Right ventricle myocardium inferior (tissue), 1 donor: ENCODE data around the gene ARHGEF26. TPM values are rescaled to one million over a fixed set of nuclear protein-coding genes. Genes with fewer than 3 reads are reported as not detected.

Experiments
- ATAC-seq: fragments of 200-7000 bp; cut with Tn5 transposase; one replicate; pipeline ENCODE4 v1.9.1; 2020; ENCODE audit warnings: mild to moderate bottlenecking, moderate library complexity
- DNase-seq: peaks from one replicate; pipeline ENCODE4 v3.0.0; 2021; ENCODE audit errors: missing footprints
- intact Hi-C: fragments of 100-400 bp; cut with DNase I; formaldehyde crosslinking; loops from one replicate; pipeline ENCODE4 v1.11.0; 2022
- total RNA-seq: library from RNA; stranded (reverse); fragmentation: NEBNext Ultra II Directional; extraction: Animal tissue kit (Norgen Biotek cat#: 25700); gene quantifications from one replicate; pipeline ENCODE4 v1.2.1, GENCODE V29; 2021
- donor health status: DM: no; HTN: yes; CAD: no; lungs with severe emphysema.

The ARHGEF26 gene
- total RNA-seq, 1 donor from 2014 or later = 1.9 TPM

- intact Hi-C loops = no loop called here
- no peak for DNase-seq
- no peak for ATAC-seq
These were observed 8.9 kb upstream of the ARHGEF26 start for GRCh38 chr3:154112146-154112852.

DNA sequence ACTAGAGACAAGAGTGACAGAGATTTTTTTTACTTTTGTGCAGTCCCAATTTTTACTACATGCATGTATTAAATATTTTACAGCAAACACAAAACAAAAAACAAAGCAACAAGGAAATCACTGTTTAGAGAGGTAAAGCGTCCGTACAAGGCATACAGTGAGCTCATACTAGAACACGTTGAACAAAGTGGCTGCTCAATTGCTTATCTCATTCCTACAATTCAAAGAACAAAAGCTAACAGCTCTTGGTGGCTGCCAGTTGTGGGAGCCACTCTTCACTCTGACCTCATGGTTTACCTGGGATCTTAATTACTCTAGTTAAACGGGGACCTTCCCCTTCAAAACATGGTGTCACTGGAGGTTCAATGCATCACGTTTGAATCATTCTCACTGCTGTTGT, 7.6 kb upstream of the ARHGEF26 start:
- ATAC-seq (no peak), DNase-seq (no peak)
- intact Hi-C loops = no loop called here

- intact Hi-C loops = no loop called here
- ATAC-seq = no peak
- no peak for DNase-seq
These were observed 5.9 kb upstream of the ARHGEF26 start for GRCh38 chr3:154115332-154115731.

DNA sequence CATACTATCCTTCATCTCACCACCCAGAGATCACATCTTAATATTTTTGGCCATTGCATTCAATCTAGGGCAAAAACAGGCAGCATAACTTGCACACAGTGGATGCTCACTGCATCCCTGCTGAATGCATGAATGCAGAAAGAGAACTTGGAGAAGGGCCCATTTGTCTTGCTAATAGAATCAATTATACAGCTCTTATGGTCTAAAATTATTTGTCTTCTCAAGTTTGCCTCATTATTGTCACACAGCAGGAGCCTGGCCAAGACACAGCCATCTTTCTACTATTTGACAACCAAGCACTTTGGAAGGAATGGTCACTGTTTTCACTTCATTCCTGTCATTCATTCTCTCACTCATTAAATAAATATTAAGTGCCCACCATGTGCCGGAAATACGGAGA, 1.2 kb upstream of the ARHGEF26 start:
- ATAC-seq (no peak), DNase-seq (no peak)
- intact Hi-C loops = no loop called here

DNA sequence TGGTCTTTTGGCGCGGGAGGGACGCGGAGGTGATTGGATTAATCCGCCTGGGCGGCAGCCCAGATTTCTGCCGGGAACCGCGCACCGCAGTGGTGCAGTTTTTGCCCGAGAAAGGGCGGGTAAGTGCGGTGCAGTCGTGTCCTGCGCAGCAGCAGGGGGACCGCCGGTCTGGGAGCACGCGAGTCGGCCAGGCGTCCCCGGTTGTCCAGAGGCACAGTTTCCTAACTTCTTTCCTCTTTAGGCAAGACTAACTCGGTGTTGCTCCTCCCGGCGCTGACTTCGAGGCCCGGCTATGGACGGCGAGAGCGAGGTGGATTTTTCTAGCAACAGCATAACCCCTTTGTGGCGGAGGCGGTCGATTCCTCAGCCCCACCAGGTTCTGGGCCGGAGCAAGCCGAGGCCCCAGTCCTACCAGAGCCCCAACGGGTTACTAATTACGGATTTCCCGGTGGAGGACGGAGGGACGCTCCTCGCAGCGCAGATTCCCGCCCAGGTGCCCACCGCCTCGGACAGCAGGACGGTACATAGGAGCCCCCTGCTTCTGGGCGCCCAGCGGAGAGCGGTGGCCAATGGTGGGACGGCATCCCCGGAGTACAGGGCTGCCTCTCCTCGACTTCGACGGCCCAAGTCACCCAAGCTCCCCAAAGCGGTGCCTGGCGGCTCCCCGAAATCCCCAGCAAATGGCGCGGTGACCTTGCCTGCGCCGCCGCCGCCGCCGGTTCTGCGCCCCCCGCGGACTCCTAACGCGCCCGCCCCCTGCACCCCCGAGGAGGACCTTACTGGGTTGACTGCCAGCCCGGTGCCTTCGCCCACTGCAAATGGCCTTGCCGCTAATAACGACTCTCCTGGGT, 736 bp downstream of the ARHGEF26 start:
- ATAC-seq (peak; percentile 60), DNase-seq (peak; percentile 76)
- intact Hi-C loops = no loop called here

GRCh38 chr3:154122552-154122911, 1.3 kb downstream of the ARHGEF26 start:
- ATAC-seq (no peak), DNase-seq (no peak)
- intact Hi-C loops = no loop called here

DNA sequence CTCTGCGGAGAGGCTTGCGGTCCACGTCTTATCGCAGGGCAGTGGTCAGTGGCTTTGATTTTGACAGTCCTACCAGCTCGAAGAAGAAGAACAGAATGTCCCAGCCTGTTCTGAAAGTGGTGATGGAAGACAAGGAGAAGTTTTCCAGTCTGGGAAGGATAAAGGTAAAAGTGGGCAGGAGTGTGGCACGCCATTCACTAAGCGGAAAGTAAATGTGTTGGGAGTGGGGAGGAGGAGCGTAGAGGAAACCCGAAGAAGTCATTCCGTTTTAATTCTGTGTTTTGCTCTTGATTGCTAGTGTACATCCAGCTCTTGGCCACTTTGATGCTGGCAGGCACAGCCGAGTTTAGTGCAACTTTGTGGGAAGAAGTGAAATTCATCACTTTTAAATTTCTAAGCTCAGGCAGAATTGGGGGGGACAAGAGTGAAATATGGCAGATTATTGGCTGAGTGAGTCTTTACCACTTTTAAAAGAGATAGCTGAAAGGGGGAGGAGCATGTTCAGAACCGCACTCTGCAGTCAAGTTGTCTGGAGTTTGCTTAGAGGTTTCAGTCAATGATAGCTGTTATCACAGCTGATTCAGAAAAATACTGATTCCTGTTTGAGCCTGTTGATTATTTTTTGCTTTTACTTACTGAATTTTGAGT, 1.8 kb downstream of the ARHGEF26 start:
- intact Hi-C loops = no loop called here
- ATAC-seq (no peak), DNase-seq (no peak)

DNA sequence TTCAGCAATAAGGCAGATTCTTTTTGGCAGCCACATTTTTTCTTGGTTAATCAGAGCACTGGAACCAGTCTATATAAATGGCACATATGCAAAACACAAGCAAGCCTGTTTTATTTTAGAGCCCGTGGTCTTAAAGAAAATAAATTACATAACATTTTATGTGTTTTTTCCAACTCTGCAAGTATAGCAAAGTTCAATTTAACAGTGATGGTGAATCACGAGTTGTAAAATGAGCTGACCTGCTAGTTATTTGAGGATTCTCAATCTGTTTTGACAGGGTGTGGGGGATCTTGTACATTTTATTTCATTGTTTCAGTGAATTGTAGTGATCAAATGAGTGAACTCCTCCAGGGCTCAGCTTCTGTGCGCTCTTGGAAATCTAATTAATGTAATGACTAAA, 2.7 kb downstream of the ARHGEF26 start:
- intact Hi-C loops = no loop called here
- DNase-seq = no peak
- ATAC-seq = no peak

GRCh38 chr3:154125378-154126030, 4.3 kb downstream of the ARHGEF26 start:
- intact Hi-C loops = no loop called here
- DNase-seq (no peak), ATAC-seq (no peak)

DNA sequence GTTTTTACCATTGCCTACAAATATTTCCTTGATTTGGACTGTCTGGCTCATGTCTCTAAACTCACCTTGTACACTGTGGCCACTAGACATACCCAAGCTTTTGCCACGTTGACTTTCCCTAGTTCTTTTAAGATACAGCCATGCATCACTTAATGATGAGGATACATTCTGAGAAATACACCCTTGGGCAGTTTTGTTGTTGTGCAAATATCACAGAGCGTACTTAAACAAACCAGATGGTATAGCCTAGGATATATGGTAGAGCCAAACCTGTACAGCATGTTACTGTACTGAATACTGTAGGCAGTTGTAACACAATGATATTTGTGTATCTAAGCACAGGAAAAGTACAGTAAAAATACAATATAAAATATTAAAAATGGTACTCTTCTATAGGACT, 5.5 kb downstream of the ARHGEF26 start:
- intact Hi-C loops = no loop called here
- DNase-seq = no peak
- no peak for ATAC-seq

DNA sequence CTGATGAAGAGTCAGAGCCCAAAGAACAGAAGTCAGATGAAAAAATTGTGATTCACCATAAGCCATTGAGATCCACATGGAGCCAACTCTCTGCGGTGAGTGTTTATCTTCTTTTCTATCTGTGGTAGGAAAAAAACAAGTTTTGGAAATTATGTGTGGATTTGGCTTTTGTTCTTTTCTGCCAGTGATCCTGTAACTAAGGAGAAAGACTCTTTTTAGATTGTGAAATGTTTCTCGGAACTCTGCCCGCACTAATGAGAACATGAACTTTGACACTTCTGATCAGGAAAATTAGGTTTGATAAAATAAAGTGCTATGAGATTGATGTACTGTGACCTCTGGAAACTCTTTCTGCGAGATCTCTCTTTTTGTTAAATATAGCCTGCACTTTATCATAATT, 8.4 kb downstream of the ARHGEF26 start:
- DNase-seq = no peak
- intact Hi-C loops = no loop called here
- no peak for ATAC-seq

DNA sequence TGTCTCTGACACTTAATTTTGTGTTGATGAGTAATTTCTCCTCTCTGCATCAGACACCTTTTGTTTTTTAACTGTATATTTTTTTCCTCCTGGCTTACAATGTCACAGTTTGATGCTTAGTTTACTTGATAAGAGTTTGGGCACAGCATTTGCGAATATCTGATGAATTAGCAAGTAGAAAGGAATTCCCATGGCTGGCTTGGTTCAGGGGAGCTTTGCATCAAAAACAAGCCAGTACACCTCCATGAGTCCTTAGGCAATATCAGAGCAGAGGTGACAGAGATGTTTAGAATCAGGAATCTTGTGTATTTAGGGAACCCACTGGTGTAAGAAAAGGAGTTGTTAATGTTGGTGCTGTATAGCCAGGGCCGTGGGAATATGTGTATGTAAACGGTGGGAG, 9.3 kb downstream of the ARHGEF26 start:
- intact Hi-C loops = no loop called here

GRCh38 chr3:154131830-154132229, 10.6 kb downstream of the ARHGEF26 start:
- intact Hi-C loops = no loop called here
- ATAC-seq (no peak), DNase-seq (no peak)

More for the DNA sequence above, 9.3 kb downstream of the ARHGEF26 start:
- ATAC-seq = no peak
- DNase-seq = no peak

DNA sequence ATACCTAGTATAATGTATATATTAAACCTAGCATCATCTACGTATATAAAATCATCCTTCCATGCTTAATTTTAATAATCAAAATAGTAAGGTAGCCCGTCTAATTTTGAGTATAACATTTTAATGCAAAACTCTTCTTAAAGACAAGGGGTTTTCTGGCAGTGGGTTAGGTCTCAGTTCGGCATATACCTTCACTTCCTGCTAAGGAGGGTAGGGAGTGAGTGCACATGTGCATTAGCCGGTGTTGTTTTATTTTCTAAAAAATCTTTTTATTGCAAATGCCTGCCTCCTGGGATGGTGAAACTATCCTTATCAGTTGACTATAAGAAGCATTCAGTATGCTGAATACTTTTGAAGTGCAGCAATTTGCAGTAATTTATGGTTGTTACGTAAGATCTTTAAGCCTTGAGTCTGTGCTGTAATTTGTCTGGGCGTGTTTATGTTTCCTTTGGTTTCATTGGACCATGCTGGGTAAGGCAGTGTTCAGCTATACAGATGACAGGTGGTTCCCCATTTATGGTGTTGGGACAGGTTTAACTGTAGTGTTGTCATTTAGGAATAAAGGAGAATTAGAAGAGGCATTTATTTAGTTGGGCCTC, 11.7 kb downstream of the ARHGEF26 start:
- intact Hi-C loops = no loop called here
- ATAC-seq (no peak), DNase-seq (no peak)

- DNase-seq (no peak), ATAC-seq (no peak)
These were observed 14.5 kb downstream of the ARHGEF26 start for GRCh38 chr3:154135511-154136173.

GRCh38 chr3:154137036-154137435, 15.8 kb downstream of the ARHGEF26 start:
- no peak for DNase-seq
- intact Hi-C loops = no loop called here
- no peak for ATAC-seq

More at GRCh38 chr3:154135511-154136173, 14.5 kb downstream of the ARHGEF26 start:
- intact Hi-C loops = no loop called here

DNA sequence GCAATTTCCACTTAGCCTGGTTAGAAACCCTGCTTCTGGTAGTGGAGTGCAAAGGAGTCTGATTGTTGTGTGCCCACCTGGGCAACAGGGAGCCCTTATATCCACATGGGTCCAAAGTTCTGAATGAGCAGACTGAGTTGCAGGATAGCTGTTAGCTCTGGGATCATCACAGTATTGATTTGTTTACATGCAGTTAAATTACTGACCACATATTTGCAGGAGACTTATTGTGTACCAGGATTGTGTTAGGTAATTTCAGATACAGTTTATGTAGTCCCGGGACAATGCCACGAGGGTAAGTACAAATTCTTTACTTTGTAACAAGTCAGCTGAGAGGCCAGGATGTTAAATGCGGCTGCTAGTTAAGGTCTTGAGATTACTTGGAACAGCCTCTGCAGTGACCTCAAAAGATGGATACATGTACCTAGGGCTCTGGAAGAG, 18.8 kb downstream of the ARHGEF26 start:
- DNase-seq = no peak
- no peak for ATAC-seq
- intact Hi-C loops = no loop called here

GRCh38 chr3:154142608-154143007, 21.4 kb downstream of the ARHGEF26 start:
- ATAC-seq (no peak), DNase-seq (no peak)
- intact Hi-C loops = no loop called here
